Smooth muscle cell (in vitro differentiated cells): Measurements from ENCODE around the gene BCLAF1. TPM values are rescaled to one million over a fixed set of nuclear protein-coding genes. Genes with fewer than 3 reads are reported as not detected.

Experiments
- DNase-seq: peaks from one replicate; lab custom pipeline; 2025; ENCODE audit not compliant: unreplicated experiment; lab: John Stamatoyannopoulos, UW
- H2AFZ ChIP-seq: fragments of 200-600 bp; sonication (generic); 2 replicates; pipeline ENCODE4 v1.6.0; 2016; ENCODE audit warnings: antibody characterized with exemption, low read depth, mild to moderate bottlenecking
- H3F3A ChIP-seq: fragments of 200-600 bp; sonication (generic); 2 replicates; pipeline ENCODE4 v1.6.0; 2017; ENCODE audit warnings: antibody characterized with exemption, low read depth
- H3K27ac ChIP-seq: fragments of 200-600 bp; sonication (generic); 2 replicates; pipeline ENCODE4 v1.5.1; 2016; ENCODE audit warnings: low read depth, mild to moderate bottlenecking
- H3K27me3 ChIP-seq: fragments of 200-600 bp; sonication (generic); 2 replicates; pipeline ENCODE4 v1.6.1; 2016; ENCODE audit warnings: low read depth, mild to moderate bottlenecking
- H3K36me3 ChIP-seq: fragments of 200-600 bp; sonication (generic); 2 replicates; pipeline ENCODE4 v1.5.1; 2016; ENCODE audit warnings: low read depth
- H3K4me1 ChIP-seq: fragments of 200-600 bp; sonication (generic); 2 replicates; pipeline ENCODE4 v1.5.1; 2016; ENCODE audit warnings: low read depth
- H3K4me2 ChIP-seq: fragments of 200-600 bp; sonication (generic); 2 replicates; pipeline ENCODE4 v1.6.0; 2016; ENCODE audit warnings: mild to moderate bottlenecking
- H3K4me3 ChIP-seq: fragments of 200-600 bp; sonication (generic); 2 replicates; pipeline ENCODE4 v1.5.1; 2016; ENCODE audit warnings: mild to moderate bottlenecking
- H3K79me2 ChIP-seq: fragments of 200-600 bp; sonication (generic); 2 replicates; pipeline ENCODE4 v1.6.0; 2016; ENCODE audit warnings: low read depth, mild to moderate bottlenecking
- H3K9ac ChIP-seq: fragments of 200-600 bp; sonication (generic); 2 replicates; pipeline ENCODE4 v1.6.0; 2016; ENCODE audit warnings: low read depth
- H3K9me3 ChIP-seq: fragments of 200-600 bp; sonication (generic); replicated peaks from 2 replicates; pipeline ENCODE4 v1.5.1; 2016; ENCODE audit warnings: low read depth
- H4K20me1 ChIP-seq: fragments of 200-600 bp; sonication (generic); 2 replicates; pipeline ENCODE4 v1.6.0; 2016; ENCODE audit warnings: low read depth
- WGBS: methylation state at CpG from one replicate; pipeline ENCODE4 v1.1.7; 2016; ENCODE audit warnings: low lambda C conversion rate; 5-methylcytosine and 5-hydroxymethylcytosine counted together
- polyA plus RNA-seq: library from polyadenylated mRNA; unstranded; fragments of >200 nt; fragmentation: Nextera tagmentation; extraction: Ambion mirVana; gene quantifications from 2 replicates; pipeline ENCODE4 v1.2.1, GENCODE V29; 2016
- total RNA-seq: library from RNA; depleted of rRNA; stranded (reverse); fragments of >200 nt; gene quantifications from 2 replicates; pipeline ENCODE4 v1.2.3, GENCODE V29; 2014
- TF ChIP-seq, protein P1 (sequence below): fragments of 200-600 bp; sonication (generic); IDR thresholded peaks from 2 replicates; pipeline ENCODE4 v1.5.1; 2017; ENCODE audit warnings: borderline replicate concordance, mild to moderate bottlenecking, antibody characterized with exemption; ENCODE audit not compliant: insufficient read depth, poor library complexity, severe bottlenecking

BCLAF1 gene
- total and polyA plus RNA-seq, 2 experiments from 2014 or later: 61.1 to 151 TPM

DNA sequence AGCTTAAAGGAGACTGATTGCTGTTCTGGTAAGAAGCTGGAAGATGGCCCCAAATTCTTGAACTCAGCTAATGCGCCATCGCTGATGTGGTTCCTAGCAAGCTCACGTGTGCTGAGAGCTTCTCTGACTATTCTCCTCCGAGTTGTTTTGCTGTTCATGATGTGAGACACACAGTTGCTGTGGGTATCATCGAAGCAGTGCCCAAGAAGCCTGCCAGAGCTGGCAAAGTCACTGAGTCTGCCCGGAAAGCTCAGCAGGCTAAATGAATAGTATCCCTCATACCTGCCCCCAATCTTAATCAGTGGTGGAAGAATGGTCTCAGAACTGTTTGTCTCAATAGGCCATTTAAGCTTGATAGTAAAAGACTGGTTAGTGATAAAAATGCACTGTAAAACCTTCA, 28.3 kb upstream of the BCLAF1 start:
- H3K27me3 ChIP-seq: peaks cover 4% of the 10 kb centered on the region
- TF ChIP-seq, protein P1, sequence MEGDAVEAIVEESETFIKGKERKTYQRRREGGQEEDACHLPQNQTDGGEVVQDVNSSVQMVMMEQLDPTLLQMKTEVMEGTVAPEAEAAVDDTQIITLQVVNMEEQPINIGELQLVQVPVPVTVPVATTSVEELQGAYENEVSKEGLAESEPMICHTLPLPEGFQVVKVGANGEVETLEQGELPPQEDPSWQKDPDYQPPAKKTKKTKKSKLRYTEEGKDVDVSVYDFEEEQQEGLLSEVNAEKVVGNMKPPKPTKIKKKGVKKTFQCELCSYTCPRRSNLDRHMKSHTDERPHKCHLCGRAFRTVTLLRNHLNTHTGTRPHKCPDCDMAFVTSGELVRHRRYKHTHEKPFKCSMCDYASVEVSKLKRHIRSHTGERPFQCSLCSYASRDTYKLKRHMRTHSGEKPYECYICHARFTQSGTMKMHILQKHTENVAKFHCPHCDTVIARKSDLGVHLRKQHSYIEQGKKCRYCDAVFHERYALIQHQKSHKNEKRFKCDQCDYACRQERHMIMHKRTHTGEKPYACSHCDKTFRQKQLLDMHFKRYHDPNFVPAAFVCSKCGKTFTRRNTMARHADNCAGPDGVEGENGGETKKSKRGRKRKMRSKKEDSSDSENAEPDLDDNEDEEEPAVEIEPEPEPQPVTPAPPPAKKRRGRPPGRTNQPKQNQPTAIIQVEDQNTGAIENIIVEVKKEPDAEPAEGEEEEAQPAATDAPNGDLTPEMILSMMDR: no peak
- H3K4me2 ChIP-seq: no peak overlapping the region
- H4K20me1 ChIP-seq: no peaks in the 10 kb centered on the region
- H3K9me3 ChIP-seq: no peaks in the 10 kb centered on the region
- H3K9ac ChIP-seq: no peak overlapping the region
- no peaks in the 10 kb centered on the region for H3K79me2 ChIP-seq
- 81% methylated on average over 6 of the region's 6 CpGs for WGBS
- H2AFZ ChIP-seq: no peak overlapping the region
- no peaks in the 10 kb centered on the region for H3F3A ChIP-seq
- H3K4me1 ChIP-seq: no peaks in the 10 kb centered on the region
- H3K27ac ChIP-seq: no peak overlapping the region
- DNase-seq: no peak
- no peaks in the 10 kb centered on the region for H3K36me3 ChIP-seq
- H3K4me3 ChIP-seq: no peak overlapping the region

DNA sequence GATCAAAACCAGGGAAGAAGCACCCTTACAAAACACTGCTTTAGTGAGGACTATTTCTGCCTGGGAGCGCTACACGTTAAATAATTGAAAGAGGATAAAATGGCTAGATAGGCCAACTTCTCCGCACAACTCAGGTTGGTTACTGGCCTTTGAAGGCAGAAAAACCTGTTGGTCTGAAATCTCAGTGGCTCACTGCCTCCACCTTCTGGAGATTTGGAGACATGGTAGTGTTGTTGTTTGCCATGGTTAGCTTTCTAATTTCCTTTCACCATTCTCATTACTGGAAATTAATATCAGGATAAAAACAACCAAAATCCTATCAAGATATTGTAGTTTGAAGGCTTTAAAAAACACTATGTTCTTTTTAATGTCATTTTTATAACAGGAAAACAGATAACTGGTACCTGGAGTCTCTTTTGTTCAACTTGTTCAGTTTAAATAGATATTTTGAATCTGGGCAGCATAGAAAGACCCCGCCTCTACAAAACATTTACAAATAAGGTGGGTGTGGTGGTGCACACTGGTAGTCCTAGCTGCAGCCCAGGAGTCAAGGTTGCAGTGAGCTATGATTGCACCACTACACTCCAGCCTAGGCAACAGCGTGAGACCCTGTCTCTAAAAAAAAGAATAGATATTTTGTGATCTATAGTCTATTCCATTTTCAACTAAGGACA, 27.5 kb upstream of the BCLAF1 start:
- Histone ChIP-seq H3K4me1 (no peaks in the 10 kb centered on the region), H3K9ac (no peak overlapping the region), H3K27ac (no peak overlapping the region), H3K9me3 (no peaks in the 10 kb centered on the region), H4K20me1 (no peaks in the 10 kb centered on the region), H3F3A (no peaks in the 10 kb centered on the region), H3K4me2 (no peak overlapping the region), H3K79me2 (no peaks in the 10 kb centered on the region), H3K27me3 (peaks cover 4% of the 10 kb centered on the region), H2AFZ (no peak overlapping the region), H3K4me3 (no peak overlapping the region), H3K36me3 (no peaks in the 10 kb centered on the region)
- 40% methylated on average over 5 of the region's 5 CpGs for WGBS
- TF ChIP-seq, protein P1: peak; percentile 80
- no peak for DNase-seq

DNA sequence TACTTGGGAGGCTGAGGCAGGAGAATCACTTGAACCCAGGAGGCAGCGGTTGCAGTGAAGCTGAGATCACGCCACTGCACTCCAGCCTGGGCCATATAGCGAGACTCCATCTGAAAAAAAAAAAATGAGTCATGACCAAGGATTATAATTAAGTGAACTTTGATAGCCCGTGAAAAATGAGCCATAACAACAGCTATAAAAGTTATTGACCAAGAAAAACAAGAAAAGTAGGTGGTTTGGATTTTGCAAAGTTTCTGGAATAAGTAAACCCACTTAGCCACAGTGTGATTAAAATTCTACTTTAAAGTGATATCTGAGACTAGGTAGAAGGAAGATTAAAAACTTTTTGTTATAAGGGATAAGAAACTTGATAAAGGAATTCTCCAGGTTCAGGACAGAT, 25.9 kb upstream of the BCLAF1 start:
- H3K36me3 ChIP-seq: no peaks in the 10 kb centered on the region

More for the DNA sequence above, 25.9 kb upstream of the BCLAF1 start:
- TF ChIP-seq, protein P1: no peak
- Histone ChIP-seq H3K27ac (no peak overlapping the region), H3F3A (no peaks in the 10 kb centered on the region), H3K4me2 (no peak overlapping the region), H3K79me2 (no peaks in the 10 kb centered on the region), H2AFZ (no peak overlapping the region), H3K27me3 (peaks cover 4% of the 10 kb centered on the region), H4K20me1 (no peaks in the 10 kb centered on the region), H3K4me3 (no peak overlapping the region), H3K4me1 (no peaks in the 10 kb centered on the region), H3K9ac (no peak overlapping the region), H3K9me3 (no peaks in the 10 kb centered on the region)
- DNase-seq: no peak
- 89% methylated on average over 4 of the region's 4 CpGs for WGBS
